WTC11 (cell line): Measurements from ENCODE around the gene NLRP4. TPM values are rescaled to one million over a fixed set of nuclear protein-coding genes. Genes with fewer than 3 reads are reported as not detected.

ENCODE experiments used
- ATAC-seq: fragments of 200-7000 bp; cut with Tn5 transposase; 2 replicates; pipeline ENCODE4 v1.10.0; 2021; ENCODE audit warnings: mild to moderate bottlenecking, moderate library complexity
- CTCF ChIA-PET: fragments of 300-600 bp; sonication (Branson Sonifier 250); formaldehyde crosslinking; loops from one replicate; lab custom pipeline; 2021; ENCODE audit warnings: antibody characterized with exemption; lab: Charles Lee
- POLR2A ChIA-PET: fragments of 350-600 bp; sonication (Branson Sonifier 250); formaldehyde crosslinking; loops from one replicate; lab custom pipeline; 2021; ENCODE audit warnings: antibody characterized with exemption; lab: Charles Lee
- DNase-seq: peaks from one replicate; pipeline ENCODE4 v3.0.0; 2021; ENCODE audit warnings: low spot score
- H3K27ac Mint-ChIP-seq: 2 replicates; pipeline ENCODE4 v1.8.0; 2021; ENCODE audit warnings: mixed read lengths
- H3K27me3 Mint-ChIP-seq: 2 replicates; pipeline ENCODE4 v1.8.0; 2021; ENCODE audit warnings: low read depth, mild to moderate bottlenecking, moderate library complexity, mixed read lengths
- H3K36me3 Mint-ChIP-seq: 2 replicates; pipeline ENCODE4 v1.8.0; 2021; ENCODE audit warnings: mixed read lengths
- H3K4me1 Mint-ChIP-seq: 2 replicates; pipeline ENCODE4 v1.8.0; 2022; ENCODE audit warnings: mixed read lengths
- H3K4me3 Mint-ChIP-seq: 2 replicates; pipeline ENCODE4 v1.8.0; 2021; ENCODE audit warnings: mild to moderate bottlenecking, moderate library complexity, mixed read lengths
- H3K9me3 Mint-ChIP-seq: 2 replicates; pipeline ENCODE4 v1.8.0; 2021; ENCODE audit warnings: mixed read lengths
- ARID4B ChIP-seq: sonication (generic); formaldehyde crosslinking; IDR thresholded peaks from 2 replicates; pipeline ENCODE4 v1.8.0; 2023; ENCODE audit warnings: missing genetic modification reagents, mild to moderate bottlenecking, borderline replicate concordance
- ELF4 ChIP-seq: sonication (generic); formaldehyde crosslinking; IDR thresholded peaks from 2 replicates; pipeline ENCODE4 v1.8.1; 2022; ENCODE audit warnings: low read depth, mild to moderate bottlenecking, moderate library complexity, missing genetic modification reagents
- ERG ChIP-seq: fragments of 250-450 bp; sonication (Bioruptor Pico); IDR thresholded peaks from 2 replicates; pipeline ENCODE4 v1.8.0; 2021; ENCODE audit warnings: mild to moderate bottlenecking
- FOXJ3 ChIP-seq: sonication (generic); formaldehyde crosslinking; IDR thresholded peaks from 2 replicates; pipeline ENCODE4 v1.9.0; 2021; ENCODE audit warnings: missing genetic modification reagents, mild to moderate bottlenecking, borderline replicate concordance
- GABPB1 ChIP-seq: sonication (generic); formaldehyde crosslinking; IDR thresholded peaks from 2 replicates; pipeline ENCODE4 v1.8.1; 2023; ENCODE audit warnings: mild to moderate bottlenecking, missing genetic modification reagents
- IRF2 ChIP-seq: sonication (generic); formaldehyde crosslinking; IDR thresholded peaks from 2 replicates; pipeline ENCODE4 v1.8.0; 2022; ENCODE audit warnings: low read depth, missing genetic modification reagents, borderline replicate concordance
- KAT7 ChIP-seq: sonication (generic); formaldehyde crosslinking; IDR thresholded peaks from 2 replicates; pipeline ENCODE4 v1.8.1; 2023; ENCODE audit warnings: missing genetic modification reagents, mild to moderate bottlenecking, borderline replicate concordance
- MLX ChIP-seq: sonication (generic); formaldehyde crosslinking; IDR thresholded peaks from 2 replicates; pipeline ENCODE4 v1.8.1; 2023; ENCODE audit warnings: mild to moderate bottlenecking, missing genetic modification reagents, moderate library complexity
- NFE2L1 ChIP-seq: sonication (generic); formaldehyde crosslinking; IDR thresholded peaks from 2 replicates; pipeline ENCODE4 v1.8.1; 2023; ENCODE audit warnings: missing genetic modification reagents
- NR2C2 ChIP-seq: sonication (generic); formaldehyde crosslinking; IDR thresholded peaks from 2 replicates; pipeline ENCODE4 v1.8.0; 2022; ENCODE audit warnings: mild to moderate bottlenecking, missing genetic modification reagents
- NR3C1 ChIP-seq: sonication (generic); formaldehyde crosslinking; conservative IDR thresholded peaks from 2 replicates; pipeline ENCODE4 v1.8.1; 2023; ENCODE audit warnings: low read depth, mild to moderate bottlenecking, missing genetic modification reagents
- RELA ChIP-seq: sonication (generic); formaldehyde crosslinking; IDR thresholded peaks from 2 replicates; pipeline ENCODE4 v1.8.1; 2022; ENCODE audit warnings: missing genetic modification reagents, mild to moderate bottlenecking, borderline replicate concordance
- SMAD4 ChIP-seq: sonication (generic); formaldehyde crosslinking; IDR thresholded peaks from 2 replicates; pipeline ENCODE4 v1.8.0; 2022; ENCODE audit warnings: mild to moderate bottlenecking, missing genetic modification reagents
- TCF7 ChIP-seq: sonication (generic); formaldehyde crosslinking; IDR thresholded peaks from 2 replicates; pipeline ENCODE4 v1.8.0; 2022; ENCODE audit warnings: mild to moderate bottlenecking, low read depth, missing genetic modification reagents, moderate library complexity
- ZNF281 ChIP-seq: sonication (generic); formaldehyde crosslinking; IDR thresholded peaks from 2 replicates; pipeline ENCODE4 v1.8.0; 2023; ENCODE audit warnings: mild to moderate bottlenecking, missing genetic modification reagents
- ZSCAN18 ChIP-seq: fragments of 250-450 bp; sonication (Bioruptor Pico); IDR thresholded peaks from 2 replicates; pipeline ENCODE4 v2.1.2; 2022; ENCODE audit warnings: mild to moderate bottlenecking, moderate library complexity
- total RNA-seq: library from RNA; stranded (reverse); gene quantifications from 3 replicates; pipeline ENCODE4 v1.2.3, GENCODE V29; 2021
- TF ChIP-seq, protein P1 (sequence below): sonication (generic); formaldehyde crosslinking; IDR thresholded peaks from 2 replicates; pipeline ENCODE4 v1.8.1; 2022; ENCODE audit warnings: mild to moderate bottlenecking, missing genetic modification reagents, moderate library complexity, borderline replicate concordance
- TF ChIP-seq, protein P2 (sequence below): fragments of 250-450 bp; sonication (Bioruptor Pico); IDR thresholded peaks from 2 replicates; pipeline ENCODE4 v1.9.0; 2021; ENCODE audit warnings: moderate library complexity, mild to moderate bottlenecking, inconsistent platforms, borderline replicate concordance
- TF ChIP-seq, protein P3 (sequence below): sonication (generic); formaldehyde crosslinking; IDR thresholded peaks from 2 replicates; pipeline ENCODE4 v1.8.1; 2022; ENCODE audit warnings: missing genetic modification reagents, borderline replicate concordance
- TF ChIP-seq, protein P4 (sequence below): sonication (generic); formaldehyde crosslinking; IDR thresholded peaks from 2 replicates; pipeline ENCODE4 v1.8.0; 2022; ENCODE audit warnings: mild to moderate bottlenecking, missing genetic modification reagents

NLRP4 gene
- total RNA-seq, 1 experiment from 2014 or later, result not detected

GRCh38 chr19:55858401-55858800 is 22.1 kb downstream of the NLRP4 start:
- Mint-ChIP-seq H3K27ac (no peak overlapping the region), H3K4me3 (no peak overlapping the region)
- TF ChIP-seq FOXJ3 (CRISPR knock-in tag) (no peak), MLX (no peak), GABPB1 (CRISPR knock-in tag) (no peak), NR2C2 (no peak), ARID4B (no peak), ZSCAN18 (CRISPR knock-in tag) (no peak), TCF7 (no peak), NR3C1 (CRISPR knock-in tag) (no peak), SMAD4 (CRISPR knock-in tag) (no peak), RELA (CRISPR knock-in tag) (no peak), ERG (CRISPR knock-in tag) (no peak), ZNF281 (CRISPR knock-in tag) (no peak), KAT7 (CRISPR knock-in tag) (no peak), NFE2L1 (CRISPR knock-in tag) (no peak), ELF4 (CRISPR knock-in tag) (no peak), IRF2 (CRISPR knock-in tag) (no peak)
- TF ChIP-seq, protein P1, sequence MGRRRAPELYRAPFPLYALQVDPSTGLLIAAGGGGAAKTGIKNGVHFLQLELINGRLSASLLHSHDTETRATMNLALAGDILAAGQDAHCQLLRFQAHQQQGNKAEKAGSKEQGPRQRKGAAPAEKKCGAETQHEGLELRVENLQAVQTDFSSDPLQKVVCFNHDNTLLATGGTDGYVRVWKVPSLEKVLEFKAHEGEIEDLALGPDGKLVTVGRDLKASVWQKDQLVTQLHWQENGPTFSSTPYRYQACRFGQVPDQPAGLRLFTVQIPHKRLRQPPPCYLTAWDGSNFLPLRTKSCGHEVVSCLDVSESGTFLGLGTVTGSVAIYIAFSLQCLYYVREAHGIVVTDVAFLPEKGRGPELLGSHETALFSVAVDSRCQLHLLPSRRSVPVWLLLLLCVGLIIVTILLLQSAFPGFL (CRISPR knock-in tag), result no peak
- TF ChIP-seq, protein P2, sequence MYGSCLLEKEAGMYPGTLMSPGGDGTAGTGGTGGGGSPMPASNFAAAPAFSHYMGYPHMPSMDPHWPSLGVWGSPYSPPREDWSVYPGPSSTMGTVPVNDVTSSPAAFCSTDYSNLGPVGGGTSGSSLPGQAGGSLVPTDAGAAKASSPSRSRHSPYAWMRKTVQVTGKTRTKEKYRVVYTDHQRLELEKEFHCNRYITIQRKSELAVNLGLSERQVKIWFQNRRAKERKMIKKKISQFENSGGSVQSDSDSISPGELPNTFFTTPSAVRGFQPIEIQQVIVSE (CRISPR knock-in tag), result no peak
- TF ChIP-seq, protein P3, sequence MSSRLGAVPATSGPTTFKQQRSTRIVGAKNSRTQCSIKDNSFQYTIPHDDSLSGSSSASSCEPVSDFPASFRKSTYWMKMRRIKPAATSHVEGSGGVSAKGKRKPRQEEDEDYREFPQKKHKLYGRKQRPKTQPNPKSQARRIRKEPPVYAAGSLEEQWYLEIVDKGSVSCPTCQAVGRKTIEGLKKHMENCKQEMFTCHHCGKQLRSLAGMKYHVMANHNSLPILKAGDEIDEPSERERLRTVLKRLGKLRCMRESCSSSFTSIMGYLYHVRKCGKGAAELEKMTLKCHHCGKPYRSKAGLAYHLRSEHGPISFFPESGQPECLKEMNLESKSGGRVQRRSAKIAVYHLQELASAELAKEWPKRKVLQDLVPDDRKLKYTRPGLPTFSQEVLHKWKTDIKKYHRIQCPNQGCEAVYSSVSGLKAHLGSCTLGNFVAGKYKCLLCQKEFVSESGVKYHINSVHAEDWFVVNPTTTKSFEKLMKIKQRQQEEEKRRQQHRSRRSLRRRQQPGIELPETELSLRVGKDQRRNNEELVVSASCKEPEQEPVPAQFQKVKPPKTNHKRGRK (CRISPR knock-in tag), result no peak
- TF ChIP-seq, protein P4, sequence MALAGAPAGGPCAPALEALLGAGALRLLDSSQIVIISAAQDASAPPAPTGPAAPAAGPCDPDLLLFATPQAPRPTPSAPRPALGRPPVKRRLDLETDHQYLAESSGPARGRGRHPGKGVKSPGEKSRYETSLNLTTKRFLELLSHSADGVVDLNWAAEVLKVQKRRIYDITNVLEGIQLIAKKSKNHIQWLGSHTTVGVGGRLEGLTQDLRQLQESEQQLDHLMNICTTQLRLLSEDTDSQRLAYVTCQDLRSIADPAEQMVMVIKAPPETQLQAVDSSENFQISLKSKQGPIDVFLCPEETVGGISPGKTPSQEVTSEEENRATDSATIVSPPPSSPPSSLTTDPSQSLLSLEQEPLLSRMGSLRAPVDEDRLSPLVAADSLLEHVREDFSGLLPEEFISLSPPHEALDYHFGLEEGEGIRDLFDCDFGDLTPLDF, result no peak
- TF ChIP-seq, all 79 proteins: peak for 0
- ChIA-PET POLR2A (no interaction called here), CTCF (no interaction called here)
- DNase-seq (no peak), ATAC-seq (no peak)
- Mint-ChIP-seq H3K27me3 (peaks cover 19% of the 10 kb centered on the region), H3K9me3 (peaks cover 68% of the 10 kb centered on the region), H3K4me1 (no peaks in the 10 kb centered on the region), H3K36me3 (peaks cover 64% of the 10 kb centered on the region)
